OCI-LY7 (cell line): ENCODE measurements around the gene PLEK.

Experiments used
- EZH2phosphoT487 ChIP-seq: fragments of 200-600 bp; sonication (generic); IDR thresholded peaks from 2 replicates; pipeline ENCODE4 v1.6.1; 2018; ENCODE audit warnings: low read depth, borderline replicate concordance, mild to moderate bottlenecking, mixed run types, antibody characterized with exemption, low read length, moderate library complexity, mixed read lengths
- TF ChIP-seq, protein P1 (sequence below): fragments of 200-600 bp; sonication (generic); conservative IDR thresholded peaks from 2 replicates; pipeline ENCODE4 v1.5.1; 2014; ENCODE audit warnings: mild to moderate bottlenecking, antibody characterized with exemption, low read length, moderate library complexity, mixed read lengths

DNA sequence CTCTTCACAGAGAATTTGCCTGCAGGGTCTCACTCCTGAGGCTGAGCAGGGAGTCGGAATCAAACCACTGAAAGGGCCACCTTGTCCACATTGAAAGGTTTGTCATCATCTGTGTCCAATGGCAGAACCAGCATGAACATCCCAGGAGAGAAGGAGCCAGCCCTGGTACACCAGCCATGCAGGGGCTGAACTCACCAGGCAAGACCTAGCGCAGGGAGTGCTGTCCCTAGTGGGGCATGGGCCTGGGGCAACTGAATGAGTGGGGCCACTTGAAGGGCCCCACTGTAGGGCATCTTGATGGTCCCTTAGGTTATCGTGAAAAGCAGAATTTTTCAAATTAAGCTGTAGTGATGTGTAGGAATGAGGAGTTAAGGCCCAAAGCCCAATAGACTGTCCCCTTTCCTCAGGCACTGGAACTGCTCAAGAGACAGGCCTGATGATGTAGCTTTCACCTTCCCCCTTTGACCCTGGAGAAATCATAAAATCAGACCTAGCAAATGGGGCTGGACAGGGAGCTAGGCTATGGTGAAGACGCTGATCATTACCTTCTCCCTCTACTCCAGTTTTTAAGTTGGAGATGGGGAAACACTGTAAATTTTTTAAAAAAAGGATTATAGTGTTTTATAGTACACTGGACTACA lies 8.4 kb upstream of the PLEK start:
- TF ChIP-seq, protein P1, sequence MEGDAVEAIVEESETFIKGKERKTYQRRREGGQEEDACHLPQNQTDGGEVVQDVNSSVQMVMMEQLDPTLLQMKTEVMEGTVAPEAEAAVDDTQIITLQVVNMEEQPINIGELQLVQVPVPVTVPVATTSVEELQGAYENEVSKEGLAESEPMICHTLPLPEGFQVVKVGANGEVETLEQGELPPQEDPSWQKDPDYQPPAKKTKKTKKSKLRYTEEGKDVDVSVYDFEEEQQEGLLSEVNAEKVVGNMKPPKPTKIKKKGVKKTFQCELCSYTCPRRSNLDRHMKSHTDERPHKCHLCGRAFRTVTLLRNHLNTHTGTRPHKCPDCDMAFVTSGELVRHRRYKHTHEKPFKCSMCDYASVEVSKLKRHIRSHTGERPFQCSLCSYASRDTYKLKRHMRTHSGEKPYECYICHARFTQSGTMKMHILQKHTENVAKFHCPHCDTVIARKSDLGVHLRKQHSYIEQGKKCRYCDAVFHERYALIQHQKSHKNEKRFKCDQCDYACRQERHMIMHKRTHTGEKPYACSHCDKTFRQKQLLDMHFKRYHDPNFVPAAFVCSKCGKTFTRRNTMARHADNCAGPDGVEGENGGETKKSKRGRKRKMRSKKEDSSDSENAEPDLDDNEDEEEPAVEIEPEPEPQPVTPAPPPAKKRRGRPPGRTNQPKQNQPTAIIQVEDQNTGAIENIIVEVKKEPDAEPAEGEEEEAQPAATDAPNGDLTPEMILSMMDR: no peak
- TF ChIP-seq EZH2phosphoT487: no peak
